Tibial nerve (tissue), 4 donors: ENCODE measurements around the gene IL10RA.

Experiments
- EP300 ChIP-seq, 2 donors: sonication (generic); formaldehyde crosslinking; IDR thresholded peaks; one replicate each; pipeline ENCODE4 v1.6.1; 2017; ENCODE audit warnings: antibody characterized with exemption in 2 of 2, mild to moderate bottlenecking in 1 of 2
- POLR2A ChIP-seq, 2 donors: fragments of 450-650 bp; IDR thresholded peaks; one replicate each; pipeline ENCODE4 v1.6.1; 2017; ENCODE audit warnings: antibody characterized with exemption in 2 of 2, mild to moderate bottlenecking in 2 of 2, moderate library complexity in 2 of 2
- TF ChIP-seq, protein P1 (sequence below), 5 experiments: fragments of 200-600 bp in 3 of 5; fragments of 450-650 bp in 2 of 5; sonication (generic) in 3 of 5; IDR thresholded peaks; one replicate each; pipeline ENCODE4 v1.5.1; 2016 to 2019; ENCODE audit warnings: antibody characterized with exemption in 5 of 5, mild to moderate bottlenecking in 3 of 5, moderate library complexity in 2 of 5

DNA sequence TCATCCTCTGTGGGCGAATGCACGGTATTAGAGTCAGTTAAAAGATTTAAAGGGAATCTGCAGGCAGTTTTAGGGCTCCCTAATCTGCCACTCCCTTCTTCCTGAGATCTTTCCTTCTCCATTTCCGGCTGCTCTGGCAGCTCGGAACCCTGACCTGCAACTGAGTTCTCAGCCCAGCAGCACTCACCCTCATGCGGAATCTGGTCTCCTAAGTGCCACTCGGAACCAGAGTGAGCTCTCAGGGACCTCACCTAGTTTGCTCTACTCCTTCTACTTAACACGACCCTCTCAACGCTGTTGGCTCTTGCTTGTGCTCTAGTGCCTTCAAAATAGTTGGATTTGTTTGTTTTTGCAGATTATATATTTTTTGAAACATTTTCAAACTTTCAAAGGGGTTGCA is 19.3 kb upstream of the IL10RA start:
- TF ChIP-seq, protein P1, sequence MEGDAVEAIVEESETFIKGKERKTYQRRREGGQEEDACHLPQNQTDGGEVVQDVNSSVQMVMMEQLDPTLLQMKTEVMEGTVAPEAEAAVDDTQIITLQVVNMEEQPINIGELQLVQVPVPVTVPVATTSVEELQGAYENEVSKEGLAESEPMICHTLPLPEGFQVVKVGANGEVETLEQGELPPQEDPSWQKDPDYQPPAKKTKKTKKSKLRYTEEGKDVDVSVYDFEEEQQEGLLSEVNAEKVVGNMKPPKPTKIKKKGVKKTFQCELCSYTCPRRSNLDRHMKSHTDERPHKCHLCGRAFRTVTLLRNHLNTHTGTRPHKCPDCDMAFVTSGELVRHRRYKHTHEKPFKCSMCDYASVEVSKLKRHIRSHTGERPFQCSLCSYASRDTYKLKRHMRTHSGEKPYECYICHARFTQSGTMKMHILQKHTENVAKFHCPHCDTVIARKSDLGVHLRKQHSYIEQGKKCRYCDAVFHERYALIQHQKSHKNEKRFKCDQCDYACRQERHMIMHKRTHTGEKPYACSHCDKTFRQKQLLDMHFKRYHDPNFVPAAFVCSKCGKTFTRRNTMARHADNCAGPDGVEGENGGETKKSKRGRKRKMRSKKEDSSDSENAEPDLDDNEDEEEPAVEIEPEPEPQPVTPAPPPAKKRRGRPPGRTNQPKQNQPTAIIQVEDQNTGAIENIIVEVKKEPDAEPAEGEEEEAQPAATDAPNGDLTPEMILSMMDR (IDR thresholded peaks at IDR 0.05) = no peak
- no peak for TF ChIP-seq POLR2A (IDR thresholded peaks at IDR 0.05)
- TF ChIP-seq EP300 (IDR thresholded peaks at IDR 0.05) = no peak
